Mesendoderm (in vitro differentiated cells): ENCODE results near the gene FGF19.
A peak's percentile ranks its signal among the peaks of the same experiment; 100 is the strongest.
"Not testable (repeated sequence)": the region's sequence is repeated elsewhere in the genome, so short reads cannot be mapped to it uniquely, and the experiment has no call there.

Experiments
- DNase-seq: peaks from one replicate; pipeline ENCODE4 v3.0.0; 2013
- H2AK5ac ChIP-seq: 2 replicates; pipeline ENCODE4 v1.6.1; 2013; ENCODE audit warnings: low read length, inconsistent platforms
- H2BK120ac ChIP-seq: 2 replicates; pipeline ENCODE4 v1.6.1; 2013; ENCODE audit warnings: low read depth, mild to moderate bottlenecking, low read length, moderate library complexity, mixed read lengths
- H2BK15ac ChIP-seq: replicated peaks from 2 replicates; pipeline ENCODE4 v1.6.1; 2013; ENCODE audit warnings: low read depth, mild to moderate bottlenecking, moderate library complexity
- H2BK5ac ChIP-seq: 2 replicates; pipeline ENCODE4 v1.6.1; 2013; ENCODE audit warnings: low read length, inconsistent platforms
- H3K18ac ChIP-seq: 2 replicates; pipeline ENCODE4 v1.6.1; 2013; ENCODE audit warnings: mild to moderate bottlenecking, low read length, mixed read lengths
- H3K23ac ChIP-seq: one replicate; pipeline ENCODE4 v1.6.1; 2013; ENCODE audit warnings: low read length
- H3K27ac ChIP-seq: 2 replicates; pipeline ENCODE4 v1.5.1; 2013; ENCODE audit warnings: low read depth, mild to moderate bottlenecking, inconsistent platforms, low read length, moderate library complexity
- H3K27me3 ChIP-seq: 2 replicates; pipeline ENCODE4 v1.6.1; 2013; ENCODE audit warnings: low read length, control low read depth, mild to moderate bottlenecking, inconsistent platforms; ENCODE audit not compliant: insufficient read depth, poor library complexity
- H3K36me3 ChIP-seq: 2 replicates; pipeline ENCODE4 v1.6.1; 2013; ENCODE audit warnings: low read length, inconsistent platforms; ENCODE audit not compliant: control insufficient read depth, insufficient read depth
- H3K4ac ChIP-seq: one replicate; pipeline ENCODE4 v1.6.1; 2013; ENCODE audit warnings: low read depth, mild to moderate bottlenecking, low read length, moderate library complexity
- H3K4me1 ChIP-seq: 2 replicates; pipeline ENCODE4 v1.6.1; 2013; ENCODE audit warnings: low read depth, low read length, inconsistent platforms; ENCODE audit not compliant: control insufficient read depth
- H3K4me2 ChIP-seq: 2 replicates; pipeline ENCODE4 v1.6.1; 2013; ENCODE audit warnings: low read length
- H3K4me3 ChIP-seq: 2 replicates; pipeline ENCODE4 v1.5.1; 2013; ENCODE audit warnings: mild to moderate bottlenecking, low read length
- H3K56ac ChIP-seq: one replicate; pipeline ENCODE4 v1.6.1; 2013; ENCODE audit warnings: low read length
- H3K79me1 ChIP-seq: 2 replicates; pipeline ENCODE4 v1.6.1; 2013; ENCODE audit warnings: low read length, inconsistent platforms
- H3K79me2 ChIP-seq: 2 replicates; pipeline ENCODE4 v1.6.1; 2013; ENCODE audit warnings: mild to moderate bottlenecking, low read length; ENCODE audit not compliant: control insufficient read depth, insufficient read depth
- H3K9ac ChIP-seq: 2 replicates; pipeline ENCODE4 v1.6.1; 2013; ENCODE audit warnings: low read length, inconsistent platforms
- H4K5ac ChIP-seq: one replicate; pipeline ENCODE4 v1.6.1; 2013; ENCODE audit warnings: low read length
- H4K8ac ChIP-seq: one replicate; pipeline ENCODE4 v1.6.1; 2013; ENCODE audit warnings: low read depth, mild to moderate bottlenecking, control low read depth, low read length, moderate library complexity
- WGBS: extraction: QIAGEN DNeasy Blood & Tissue Kit; methylation state at CpG from one replicate; pipeline ENCODE4 v1.1.7; 2013; ENCODE audit warnings: low lambda C conversion rate, missing lambda C conversion rate; ENCODE audit not compliant: insufficient coverage; ENCODE audit errors: extremely low coverage; 5-methylcytosine and 5-hydroxymethylcytosine counted together

The FGF19 gene

DNA sequence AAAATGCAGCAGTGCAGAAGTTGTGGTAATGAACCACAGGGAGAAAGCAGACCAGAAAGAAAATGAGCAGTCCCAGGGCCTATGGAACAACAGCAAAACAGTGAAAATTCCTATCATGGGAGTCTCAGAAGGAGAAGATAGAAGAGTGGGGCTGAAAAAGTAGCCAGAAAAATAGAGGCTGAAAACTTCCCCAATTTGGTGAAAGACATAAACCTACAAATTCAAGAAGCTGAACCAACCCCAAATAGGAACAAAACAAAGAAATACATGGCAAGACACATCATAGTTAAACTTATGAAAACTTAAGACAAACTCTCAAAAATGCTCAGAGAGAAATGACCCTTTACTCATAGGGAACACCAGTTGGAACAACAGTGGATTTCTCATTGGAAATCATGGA is 11.4 kb downstream of the FGF19 start:
- no peak for DNase-seq
- H4K5ac ChIP-seq, result no peak overlapping the region
- no peak overlapping the region for H3K4ac ChIP-seq
- H2AK5ac ChIP-seq, result no peak overlapping the region
- no peaks in the 10 kb centered on the region for H3K36me3 ChIP-seq
- H3K27me3 ChIP-seq, result no peaks in the 10 kb centered on the region
- no peak overlapping the region for H3K23ac ChIP-seq
- H2BK15ac ChIP-seq, result no peak overlapping the region
- no peak overlapping the region for H4K8ac ChIP-seq
- H3K79me2 ChIP-seq, result no peaks in the 10 kb centered on the region
- H3K27ac ChIP-seq, result no peak overlapping the region
- H3K4me3 ChIP-seq, result no peak overlapping the region
- no peak overlapping the region for H3K18ac ChIP-seq
- no peak overlapping the region for H3K56ac ChIP-seq
- H2BK5ac ChIP-seq, result no peak overlapping the region
- no peak overlapping the region for H3K4me2 ChIP-seq
- no peak overlapping the region for H2BK120ac ChIP-seq
- no peaks in the 10 kb centered on the region for H3K4me1 ChIP-seq
- no peaks in the 10 kb centered on the region for H3K79me1 ChIP-seq
- no peak overlapping the region for H3K9ac ChIP-seq

DNA sequence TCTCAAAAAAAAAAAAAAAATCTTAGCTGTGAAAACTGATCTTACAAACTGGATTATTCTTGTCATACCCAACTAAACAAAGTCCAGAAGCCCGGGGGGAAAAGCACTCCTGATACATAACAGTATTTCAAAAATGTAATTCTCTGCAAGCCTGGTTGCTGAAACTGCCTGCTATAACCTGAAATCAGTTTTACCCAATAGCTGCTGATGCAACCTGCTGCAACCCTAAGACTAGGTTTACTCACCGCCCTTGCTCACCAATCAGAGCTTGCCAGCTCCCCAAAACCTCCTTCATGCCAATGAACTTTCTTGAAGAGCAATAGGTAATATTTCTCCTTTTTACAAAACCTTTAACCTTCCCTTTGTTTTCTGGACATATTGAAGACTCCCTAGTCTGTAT is 12.4 kb downstream of the FGF19 start:
- Histone ChIP-seq H3K27me3 (no peaks in the 10 kb centered on the region), H2BK15ac (no peak overlapping the region), H3K36me3 (no peaks in the 10 kb centered on the region), H3K27ac (no peak overlapping the region), H4K5ac (no peak overlapping the region), H3K4me3 (no peak overlapping the region), H3K23ac (no peak overlapping the region), H3K4ac (no peak overlapping the region), H3K79me2 (no peaks in the 10 kb centered on the region), H2BK5ac (no peak overlapping the region), H3K79me1 (no peaks in the 10 kb centered on the region), H2BK120ac (no peak overlapping the region), H3K56ac (no peak overlapping the region), H3K18ac (no peak overlapping the region), H4K8ac (no peak overlapping the region), H3K4me2 (no peak overlapping the region), H2AK5ac (no peak overlapping the region), H3K9ac (no peak overlapping the region), H3K4me1 (no peaks in the 10 kb centered on the region)
- no CpG with 5 or more reads among the region's 2 CpGs for whole genome bisulfite sequencing
- peak; percentile 40 for DNase-seq

DNA sequence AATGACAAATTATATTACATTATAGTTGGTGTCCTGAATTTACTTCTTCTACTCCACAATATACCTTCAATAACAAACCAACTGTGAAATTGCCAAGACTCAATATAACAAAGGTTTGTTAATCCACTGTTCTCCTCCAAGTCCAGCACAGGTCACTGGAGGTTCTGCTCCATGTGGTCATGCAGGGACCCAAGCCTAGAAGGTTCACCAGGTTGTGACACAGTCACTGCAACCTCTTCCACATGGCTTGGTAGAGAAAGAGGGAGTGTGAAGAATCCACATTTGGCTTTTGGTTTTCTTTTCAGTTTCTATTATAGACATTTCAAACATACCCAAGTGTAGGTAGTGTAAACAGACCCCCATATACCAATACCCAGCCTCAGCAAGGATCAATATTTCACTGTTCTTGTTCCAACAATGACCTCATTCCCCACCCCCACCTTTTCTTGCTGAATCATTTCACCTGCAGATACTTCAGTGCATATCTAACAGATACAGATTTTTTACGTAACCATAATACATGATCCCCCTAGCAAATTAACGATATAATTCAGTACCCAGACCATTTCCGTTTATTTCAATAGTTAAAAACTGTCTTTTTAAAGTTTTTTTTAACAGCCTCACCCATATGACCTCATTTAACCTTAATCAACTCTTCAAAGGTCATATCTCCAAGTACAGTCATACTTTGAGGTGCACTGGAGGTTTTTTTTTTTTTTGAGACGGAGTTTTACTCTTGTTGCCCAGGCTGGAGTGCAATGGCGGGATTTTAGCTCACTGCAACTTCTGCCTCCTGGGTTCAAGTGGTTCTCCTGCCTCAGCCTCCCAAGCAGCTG is 14.1 kb downstream of the FGF19 start:
- Histone ChIP-seq H2BK120ac (no peak overlapping the region), H2AK5ac (no peak overlapping the region), H4K5ac (no peak overlapping the region), H3K56ac (no peak overlapping the region), H3K79me2 (no peaks in the 10 kb centered on the region), H3K4me3 (no peak overlapping the region), H2BK15ac (no peak overlapping the region), H3K27ac (no peak overlapping the region), H3K4me1 (no peaks in the 10 kb centered on the region), H3K79me1 (no peaks in the 10 kb centered on the region), H3K4ac (no peak overlapping the region), H3K36me3 (no peaks in the 10 kb centered on the region), H3K23ac (no peak overlapping the region), H3K9ac (no peak overlapping the region), H3K27me3 (no peaks in the 10 kb centered on the region), H2BK5ac (no peak overlapping the region), H4K8ac (no peak overlapping the region), H3K18ac (no peak overlapping the region), H3K4me2 (no peak overlapping the region)
- no CpG with 5 or more reads among the region's 5 CpGs for WGBS
- DNase-seq, result no peak

DNA sequence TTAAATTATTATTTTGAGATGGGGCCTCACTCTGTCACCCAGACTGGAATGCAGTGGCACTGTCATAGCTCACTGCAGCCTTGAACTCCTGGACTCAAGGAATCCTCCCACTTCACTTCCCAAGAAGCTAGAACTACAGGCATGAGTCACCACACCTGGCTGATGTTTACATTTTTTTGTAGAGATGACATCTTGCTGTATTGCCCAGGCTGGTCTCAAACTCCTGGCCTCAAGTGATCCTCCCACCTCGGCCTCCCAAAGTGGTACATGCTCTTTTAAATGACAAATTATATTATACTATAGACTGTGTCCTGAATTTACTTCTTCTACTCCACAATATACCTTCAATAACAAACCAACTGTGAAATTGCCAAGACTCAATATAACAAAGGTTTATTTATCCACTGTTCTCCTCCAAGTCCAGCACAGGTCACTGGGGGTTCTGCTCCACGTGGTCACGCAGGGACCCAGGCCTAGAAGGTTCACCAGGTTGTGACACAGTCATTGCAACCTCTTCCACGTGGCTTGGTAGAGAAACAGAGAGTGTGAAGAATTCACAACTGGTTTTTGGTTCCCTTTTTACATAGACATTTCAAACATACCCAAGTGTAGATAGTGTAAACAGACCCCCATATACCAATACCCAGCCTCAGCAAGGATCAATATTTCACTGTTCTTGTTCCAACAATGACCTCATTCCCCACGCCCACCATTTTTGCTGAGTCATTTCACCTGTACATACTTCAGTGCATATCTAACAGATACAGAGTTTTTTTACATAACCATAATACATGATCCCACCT is 15.7 kb downstream of the FGF19 start:
- not testable (repeated sequence) for H2BK5ac ChIP-seq, H3K27ac ChIP-seq
- WGBS, result no CpG with 5 or more reads among the region's 5 CpGs

DNA sequence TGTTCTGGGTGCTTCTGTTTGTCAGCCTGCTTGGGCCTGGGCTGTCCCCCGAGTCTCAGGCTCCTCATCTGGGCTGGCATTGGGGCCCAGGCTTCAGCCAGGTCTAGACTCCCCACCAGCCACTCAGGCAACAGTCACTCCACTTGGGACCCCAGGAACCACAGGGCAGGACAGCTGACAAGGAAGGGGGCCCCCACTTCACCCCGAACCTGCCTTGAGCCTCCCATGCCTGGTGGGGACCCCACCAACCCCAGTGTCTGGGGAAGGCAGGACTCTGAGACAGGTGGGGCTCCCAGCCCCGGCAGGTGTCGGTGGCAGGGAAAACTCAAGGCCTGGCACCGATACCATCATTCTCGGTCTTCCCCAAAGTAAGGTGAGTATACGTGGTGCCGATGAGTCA is 17.0 kb downstream of the FGF19 start:
- no peak overlapping the region for H2AK5ac ChIP-seq
- no peaks in the 10 kb centered on the region for H3K79me1 ChIP-seq
- no peak overlapping the region for H3K4me2 ChIP-seq
- H3K36me3 ChIP-seq, result no peaks in the 10 kb centered on the region
- no peak overlapping the region for H3K4ac ChIP-seq
- H3K9ac ChIP-seq, result no peak overlapping the region
- H3K4me3 ChIP-seq, result no peak overlapping the region
- no peak overlapping the region for H2BK15ac ChIP-seq
- no CpG with 5 or more reads among the region's 8 CpGs for WGBS
- H3K23ac ChIP-seq, result no peak overlapping the region
- no peak overlapping the region for H4K5ac ChIP-seq
- H3K4me1 ChIP-seq, result no peaks in the 10 kb centered on the region
- H3K27me3 ChIP-seq, result no peaks in the 10 kb centered on the region
- no peak overlapping the region for H4K8ac ChIP-seq
- DNase-seq, result no peak
- no peak overlapping the region for H3K56ac ChIP-seq
- H3K18ac ChIP-seq, result no peak overlapping the region
- no peak overlapping the region for H2BK120ac ChIP-seq
- no peak overlapping the region for H3K27ac ChIP-seq
- no peaks in the 10 kb centered on the region for H3K79me2 ChIP-seq
- no peak overlapping the region for H2BK5ac ChIP-seq

More for the DNA sequence above, 15.7 kb downstream of the FGF19 start:
- H3K36me3 ChIP-seq, H3K4me3 ChIP-seq, H3K4me1 ChIP-seq, H3K9ac ChIP-seq, H3K4me2 ChIP-seq, H2BK15ac ChIP-seq, H4K8ac ChIP-seq, H2BK120ac ChIP-seq, H3K79me1 ChIP-seq, H3K79me2 ChIP-seq, H2AK5ac ChIP-seq, H3K18ac ChIP-seq, H3K56ac ChIP-seq, H3K23ac ChIP-seq, H4K5ac ChIP-seq, H3K27me3 ChIP-seq, H3K4ac ChIP-seq: not testable (repeated sequence)
- DNase-seq, result peak; percentile 30
